Stimulated activated CD8-positive, alpha-beta memory T cell treated with anti-CD3 and anti-CD28 coated beads, Interleukin-4, amount 100 ng/mL, for 1 hour (primary cell): ENCODE data around the gene OAS3.
"Not testable (repeated sequence)": the region's sequence is repeated elsewhere in the genome, so short reads cannot be mapped to it uniquely, and the experiment has no call there.

Source experiments
- DNase-seq, 2 donors: peaks; one replicate each; pipeline ENCODE4 v3.0.0-alpha.2; 2020; ENCODE audit warnings: low read depth in 2 of 2, low spot score in 1 of 2

OAS3 gene

DNA sequence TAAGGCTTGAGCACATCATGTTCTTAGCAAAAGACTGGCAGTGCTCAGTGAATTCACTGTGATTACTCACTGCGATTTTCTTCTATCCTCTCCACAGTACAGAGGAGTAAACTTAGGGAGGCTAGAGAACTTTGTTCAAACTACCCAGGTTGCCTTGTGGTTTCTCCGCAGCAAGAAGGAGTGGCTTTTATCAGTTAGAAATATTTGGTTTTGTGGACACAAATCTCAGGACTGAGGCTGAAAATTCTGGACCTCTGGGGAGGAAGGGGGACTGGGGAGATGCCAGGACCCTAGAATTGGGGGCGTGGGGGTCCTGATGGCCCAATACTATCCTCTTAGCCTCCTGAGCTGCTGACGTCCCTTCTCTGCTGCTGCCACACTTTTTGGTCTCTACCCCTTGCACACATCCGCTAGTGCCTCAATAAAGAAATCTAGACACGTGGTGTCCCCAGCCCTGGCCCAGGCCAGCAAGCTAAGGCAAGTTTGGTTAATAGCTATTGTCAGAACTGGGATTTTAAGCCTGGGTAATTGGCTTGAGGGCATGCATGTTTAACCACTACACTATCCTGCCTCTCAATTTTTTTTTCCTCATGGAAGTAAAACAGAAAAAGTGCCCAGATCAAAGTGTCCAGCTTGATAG lies 40.9 kb downstream of the OAS3 start:
- peak in 1 of 2 donors; percentile 38 for DNase-seq

DNA sequence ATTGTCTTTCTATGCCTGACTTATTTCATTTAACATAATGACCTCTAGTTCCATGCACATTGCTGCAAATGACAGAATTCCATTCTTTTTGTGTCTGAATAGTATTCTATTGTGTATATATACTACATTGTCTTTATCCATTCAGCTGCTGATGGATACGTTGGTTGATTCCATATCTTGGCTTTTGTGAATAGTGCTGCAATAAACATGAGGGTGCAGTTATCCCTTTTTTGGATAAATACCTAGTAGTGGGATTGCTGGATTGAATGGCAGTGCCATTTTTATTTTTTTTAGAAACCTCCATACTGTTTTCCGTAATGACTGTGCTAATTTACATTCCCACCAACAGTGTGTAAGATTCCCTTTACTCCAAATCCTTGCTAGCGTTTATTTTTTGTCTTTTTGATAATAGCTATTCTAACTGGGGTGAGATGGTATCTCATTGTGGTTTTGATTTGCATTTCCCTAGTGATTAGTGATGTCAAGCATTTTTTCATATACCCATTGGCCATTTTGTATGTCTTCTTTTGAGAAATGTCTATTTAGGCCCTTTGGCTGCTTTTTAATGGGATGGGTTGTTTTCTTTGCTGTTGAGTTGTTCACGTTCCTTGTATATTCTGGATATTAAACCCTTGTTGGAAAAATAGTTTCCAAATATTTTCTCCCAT lies 42.4 kb downstream of the OAS3 start:
- DNase-seq = no peak

DNA sequence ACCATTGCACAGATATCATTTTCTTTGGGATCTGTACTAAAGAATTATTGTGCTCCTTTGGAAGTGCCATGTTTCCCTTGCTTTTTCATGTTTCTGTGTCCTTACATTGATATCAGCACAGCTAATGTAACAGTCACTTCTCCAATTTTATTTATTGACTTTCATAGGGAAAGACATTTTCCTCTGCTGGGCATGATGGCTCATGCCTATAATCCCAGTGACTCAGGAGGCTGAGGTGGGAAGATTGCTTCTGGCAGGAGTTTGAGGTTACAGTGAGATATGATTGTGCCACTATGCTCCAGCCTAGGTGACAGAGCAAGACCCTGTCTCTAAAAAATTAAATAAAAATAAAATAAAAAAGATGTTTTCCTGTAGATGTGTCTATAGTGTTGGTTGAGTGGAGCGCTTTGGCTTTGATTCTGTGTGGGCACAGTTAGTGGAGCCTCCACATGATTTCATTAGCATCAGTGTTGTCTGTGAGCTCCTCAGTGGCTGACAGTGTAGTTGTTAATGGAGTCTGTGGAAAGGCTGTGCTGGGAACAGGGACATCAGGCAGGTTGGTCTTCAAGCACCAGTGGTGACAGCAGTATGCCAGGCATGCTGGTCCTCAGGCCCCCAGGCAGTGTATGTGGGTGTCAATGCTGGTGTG lies 47.5 kb downstream of the OAS3 start:
- no peak for DNase-seq

DNA sequence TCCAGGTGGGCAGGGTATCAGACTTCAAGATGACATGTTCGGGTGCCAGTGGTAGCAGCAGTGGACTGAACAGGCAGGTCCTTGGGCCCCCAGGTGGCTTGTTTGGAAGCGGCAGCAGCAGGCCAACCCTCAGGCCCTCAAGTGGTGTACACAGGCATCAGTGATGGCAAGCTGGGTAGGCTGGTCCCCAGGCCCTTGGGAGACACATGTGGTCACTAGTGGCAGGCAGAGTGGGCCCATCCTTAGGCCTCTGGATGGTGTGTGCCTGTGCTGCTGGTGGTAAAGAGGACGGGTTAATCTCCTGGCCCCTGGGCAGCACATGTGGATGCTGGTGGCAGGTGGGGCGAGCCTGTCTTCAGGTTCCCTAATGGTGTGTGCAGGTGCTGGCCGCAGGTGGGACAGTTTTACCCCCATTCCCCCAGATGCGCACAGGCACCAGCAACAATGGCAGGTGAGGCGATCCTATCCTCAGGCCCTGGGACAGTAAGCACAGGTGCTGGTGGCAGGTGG lies 48.1 kb downstream of the OAS3 start:
- DNase-seq = no peak

DNA sequence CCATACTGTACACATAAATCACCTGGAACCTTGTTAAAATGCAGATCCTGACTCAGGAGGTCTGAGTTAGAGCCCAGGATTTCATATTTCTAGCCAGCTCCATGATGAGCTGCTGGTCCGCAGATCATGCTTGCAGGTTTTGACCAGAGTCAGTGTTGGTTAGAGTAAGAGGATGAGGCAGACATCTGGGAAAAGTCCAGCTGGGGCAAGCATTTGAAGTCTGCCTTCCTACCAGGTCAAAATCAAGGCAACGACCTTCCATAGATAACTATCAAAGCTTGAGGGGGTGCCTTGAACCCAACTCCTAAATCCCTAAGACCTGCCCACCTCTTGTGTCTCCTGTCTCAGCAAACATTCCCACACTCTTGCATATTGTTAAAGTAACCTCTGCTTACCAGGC lies 49.3 kb downstream of the OAS3 start:
- DNase-seq = no peak

DNA sequence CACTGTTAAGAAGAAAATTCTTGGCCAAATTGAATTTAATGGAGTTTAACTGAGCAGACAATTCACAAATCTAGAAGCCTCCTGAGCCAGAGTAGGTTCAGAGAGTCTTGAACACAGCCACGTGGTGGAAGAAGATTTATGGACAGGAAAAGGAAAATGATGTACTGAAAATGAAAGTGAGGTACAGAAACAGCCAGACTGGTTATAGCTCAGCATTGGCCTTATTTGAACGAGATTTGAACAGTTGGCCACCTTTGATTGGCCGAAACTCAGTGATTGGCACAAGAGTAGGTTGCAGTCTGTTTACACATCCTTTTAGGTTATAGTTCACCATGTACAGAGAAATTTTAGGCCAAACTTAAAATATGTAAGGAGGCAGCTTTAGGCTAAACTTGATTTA lies 50.0 kb downstream of the OAS3 start:
- no peak for DNase-seq

DNA sequence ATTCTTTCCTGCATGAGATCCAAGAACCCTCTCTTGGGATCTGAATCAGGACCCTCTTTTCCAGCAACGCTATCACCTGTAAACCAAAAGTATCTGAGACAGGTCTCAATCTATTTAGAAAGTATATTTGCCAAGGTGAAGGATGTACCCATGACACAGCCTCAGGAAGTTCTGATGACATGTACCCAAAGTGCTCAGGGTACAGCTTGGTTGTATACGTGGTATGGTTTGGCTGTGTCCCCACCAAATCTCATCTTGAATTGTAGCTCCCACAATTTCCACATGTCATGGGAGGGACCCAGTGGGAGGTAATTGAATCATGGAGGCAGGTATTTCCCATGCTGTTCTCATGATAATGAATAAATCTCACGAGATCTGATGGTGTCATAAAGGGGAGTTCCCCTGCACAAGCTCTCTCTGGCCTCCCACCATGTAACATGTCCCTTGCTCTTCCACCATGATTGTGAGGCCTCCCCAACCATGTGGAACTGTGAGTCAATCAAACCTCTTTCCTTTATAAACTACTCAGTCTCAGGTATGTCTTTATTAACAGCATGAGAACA lies 50.6 kb downstream of the OAS3 start:
- not testable (repeated sequence) for DNase-seq

DNA sequence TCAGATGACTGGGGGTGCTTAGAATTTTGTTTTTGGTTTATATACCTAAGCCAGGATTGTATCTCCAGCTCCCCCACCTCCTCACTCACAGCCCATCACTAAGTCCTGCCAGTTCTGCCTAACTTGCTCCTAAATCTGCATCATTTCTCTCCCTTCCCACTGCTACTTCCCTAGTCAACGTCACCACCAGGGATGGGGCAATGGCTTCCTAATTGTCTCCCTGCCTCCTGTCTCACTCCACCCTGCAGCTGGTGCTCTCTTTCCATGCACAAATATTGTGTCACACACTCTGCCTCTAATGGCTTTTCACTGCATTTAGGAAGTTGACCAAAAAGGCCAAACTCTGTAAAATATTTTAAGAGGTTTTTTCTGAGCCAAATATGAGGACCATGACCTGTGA lies 51.5 kb downstream of the OAS3 start:
- DNase-seq = no peak

DNA sequence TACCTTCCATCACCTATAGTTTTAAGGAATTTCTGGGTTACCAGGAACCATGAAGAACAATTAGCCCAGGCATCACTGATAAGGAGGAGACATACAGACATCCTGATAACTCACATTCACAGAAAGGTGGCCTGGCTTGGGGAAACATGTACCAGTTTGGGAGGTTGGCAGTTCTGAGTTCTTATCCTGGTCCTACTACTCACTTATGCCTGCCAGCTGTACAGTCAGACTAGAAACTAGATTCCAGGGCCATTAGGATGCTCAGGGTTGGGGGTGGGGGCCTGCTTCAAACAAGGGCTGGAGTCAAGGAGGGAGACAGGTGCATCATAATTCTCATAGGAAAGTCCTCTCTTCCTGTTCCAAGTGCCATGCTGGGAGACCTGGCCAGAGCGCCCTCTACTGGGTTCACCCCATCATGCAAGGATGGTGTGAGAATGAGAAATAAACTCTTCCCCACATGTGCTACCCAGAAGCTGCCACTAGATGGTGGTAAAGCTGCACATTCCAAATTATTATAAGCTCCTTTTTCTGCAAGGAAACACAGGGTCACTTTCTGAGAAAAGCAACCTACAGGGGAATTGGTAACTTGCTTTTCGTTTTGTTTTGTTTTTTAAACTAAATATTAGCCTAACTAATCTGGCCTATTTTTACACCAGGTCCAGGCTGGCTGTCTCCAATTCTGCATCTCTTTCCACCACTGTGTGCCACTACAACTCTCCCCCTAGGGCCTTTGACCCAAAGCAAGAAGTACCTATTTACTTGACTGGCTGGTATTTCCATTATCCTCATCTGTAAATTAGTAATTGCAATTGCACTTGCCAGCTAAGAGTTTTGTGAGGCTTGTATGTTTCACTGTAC lies 54.5 kb downstream of the OAS3 start:
- no peak for DNase-seq

DNA sequence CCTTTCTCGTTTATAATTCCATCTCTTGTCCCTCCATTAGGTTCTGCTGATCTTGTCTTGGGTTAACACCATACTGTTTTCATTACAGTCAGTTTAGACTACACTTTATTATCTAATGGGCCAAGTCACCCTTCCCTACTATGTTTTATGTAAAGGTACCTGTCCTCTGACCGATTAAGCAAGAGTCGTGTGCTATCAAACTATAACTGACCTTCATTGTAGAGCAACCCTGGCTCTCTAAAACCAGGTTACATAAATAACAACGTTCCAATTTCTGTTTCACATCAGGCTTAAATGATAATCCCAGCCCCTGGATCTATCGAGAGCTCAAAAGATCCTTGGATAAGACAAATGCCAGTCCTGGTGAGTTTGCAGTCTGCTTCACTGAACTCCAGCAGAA lies 56.7 kb downstream of the OAS3 start:
- DNase-seq = no peak

DNA sequence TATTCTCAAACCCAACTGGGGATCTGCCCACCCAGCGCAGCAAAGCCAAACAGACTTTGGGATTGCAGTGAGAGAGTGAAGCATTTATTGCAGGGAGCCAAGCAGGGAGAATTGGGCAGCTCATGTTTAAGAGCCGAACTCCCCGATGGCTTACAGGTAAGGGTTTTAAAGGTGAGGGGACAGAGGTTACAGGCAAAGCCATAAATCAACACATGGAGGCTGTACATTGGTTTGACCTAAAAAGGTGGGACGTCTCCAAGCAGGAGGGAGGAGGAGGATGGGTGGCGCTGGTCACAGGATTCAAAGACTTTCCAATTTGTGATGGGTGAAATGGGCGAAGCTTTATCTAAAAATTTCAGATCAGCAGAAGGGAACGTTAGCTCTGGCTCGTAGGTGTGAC lies 58.2 kb downstream of the OAS3 start:
- no peak for DNase-seq

DNA sequence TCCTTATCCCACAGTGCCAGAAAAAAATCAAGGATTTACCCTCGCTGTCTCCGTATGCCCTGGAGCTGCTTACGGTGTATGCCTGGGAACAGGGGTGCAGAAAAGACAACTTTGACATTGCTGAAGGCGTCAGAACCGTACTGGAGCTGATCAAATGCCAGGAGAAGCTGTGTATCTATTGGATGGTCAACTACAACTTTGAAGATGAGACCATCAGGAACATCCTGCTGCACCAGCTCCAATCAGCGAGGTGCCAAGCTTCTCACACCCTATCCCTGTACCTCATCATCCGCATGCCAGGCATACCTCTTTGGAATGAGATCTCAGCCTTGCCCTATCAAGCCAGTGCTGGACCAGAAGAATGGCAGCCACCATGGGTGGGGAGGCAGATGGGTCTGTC lies 59.2 kb downstream of the OAS3 start:
- DNase-seq = no peak

DNA sequence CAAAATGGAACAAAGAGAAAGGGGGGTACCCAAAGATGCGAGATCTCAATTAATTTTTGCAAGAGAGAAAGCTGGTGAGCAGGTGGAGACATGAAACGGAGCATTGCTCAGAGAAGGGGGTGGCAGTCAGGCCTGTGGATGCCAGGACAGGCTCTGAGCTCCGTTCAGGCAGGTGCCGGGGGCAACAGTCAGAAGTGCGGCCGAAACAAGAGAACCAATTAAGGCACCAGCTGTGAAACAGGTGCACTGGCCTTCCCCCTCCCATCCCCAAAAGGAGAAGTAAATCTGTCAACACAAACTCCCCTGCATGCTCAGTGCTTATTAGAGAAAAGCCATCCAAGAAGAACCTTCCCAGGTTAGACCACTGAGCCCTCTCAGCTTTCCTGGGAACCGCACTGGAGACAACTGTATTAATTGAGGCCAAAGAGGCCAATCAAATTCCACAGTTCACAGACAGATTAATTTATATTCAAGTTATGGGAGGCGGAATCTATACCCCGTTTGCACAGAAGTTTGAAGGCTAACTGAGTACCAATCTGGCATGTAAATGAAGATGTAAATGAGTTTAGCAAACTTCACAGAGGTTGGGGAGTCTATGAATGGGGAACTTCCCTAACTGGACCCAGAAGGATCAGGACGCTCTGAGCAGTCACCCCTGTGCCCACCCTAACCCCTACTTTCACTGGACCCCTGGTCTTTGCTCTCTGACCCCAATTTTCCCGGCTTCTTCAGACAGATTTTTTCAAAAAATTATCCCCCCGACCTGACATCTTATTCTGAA lies 60.9 kb downstream of the OAS3 start:
- no peak for DNase-seq

DNA sequence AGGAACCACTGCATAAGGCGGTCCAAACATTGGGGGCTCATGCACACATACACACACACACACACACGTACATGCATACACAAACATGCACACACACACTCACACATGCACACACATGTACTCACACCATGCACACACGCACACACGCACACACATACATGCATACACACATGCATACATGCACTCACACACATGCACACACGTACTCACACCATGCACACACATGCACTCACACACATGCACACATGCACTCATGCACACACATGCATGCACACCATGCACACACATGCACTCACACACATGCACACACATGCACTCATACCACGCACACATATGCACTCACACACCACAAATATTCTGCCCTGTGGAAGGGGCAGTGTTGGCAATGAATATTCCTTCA lies 62.2 kb downstream of the OAS3 start:
- DNase-seq = no peak

DNA sequence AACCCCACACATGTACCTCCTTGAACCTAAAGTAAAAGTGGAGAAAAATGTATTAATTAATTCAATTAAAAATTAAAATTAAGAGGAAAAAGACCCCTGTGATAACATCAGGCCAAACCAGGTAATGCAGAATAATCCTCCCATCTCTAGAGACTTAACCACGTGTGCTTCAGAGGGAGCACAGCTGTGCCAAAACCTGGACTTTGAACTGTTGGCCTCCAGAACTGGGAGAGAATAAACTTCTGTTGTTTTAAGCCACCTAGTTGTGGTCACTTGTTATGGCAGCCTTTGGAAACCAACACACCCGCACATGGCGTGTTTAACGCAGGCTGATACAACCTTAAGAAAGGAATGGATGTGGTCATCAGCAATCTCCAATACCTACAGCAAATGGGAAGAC lies 63.9 kb downstream of the OAS3 start:
- DNase-seq = no peak

DNA sequence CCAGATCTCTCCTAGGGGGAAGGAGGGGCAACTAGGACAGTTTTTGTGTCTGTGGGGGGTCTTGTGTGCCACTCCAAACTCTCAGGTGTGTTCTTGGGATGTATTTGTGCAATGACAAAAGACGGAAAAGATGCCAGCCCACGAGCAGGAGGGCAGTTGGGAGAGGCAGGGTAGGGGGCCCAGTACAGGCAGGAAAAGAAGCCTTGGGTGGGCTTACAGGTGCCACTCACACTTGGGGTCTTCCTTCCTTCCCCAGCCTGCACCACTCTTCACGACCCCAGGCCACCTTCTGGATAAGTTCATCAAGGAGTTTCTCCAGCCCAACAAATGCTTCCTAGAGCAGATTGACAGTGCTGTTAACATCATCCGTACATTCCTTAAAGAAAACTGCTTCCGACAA lies 64.4 kb downstream of the OAS3 start:
- DNase-seq = no peak

DNA sequence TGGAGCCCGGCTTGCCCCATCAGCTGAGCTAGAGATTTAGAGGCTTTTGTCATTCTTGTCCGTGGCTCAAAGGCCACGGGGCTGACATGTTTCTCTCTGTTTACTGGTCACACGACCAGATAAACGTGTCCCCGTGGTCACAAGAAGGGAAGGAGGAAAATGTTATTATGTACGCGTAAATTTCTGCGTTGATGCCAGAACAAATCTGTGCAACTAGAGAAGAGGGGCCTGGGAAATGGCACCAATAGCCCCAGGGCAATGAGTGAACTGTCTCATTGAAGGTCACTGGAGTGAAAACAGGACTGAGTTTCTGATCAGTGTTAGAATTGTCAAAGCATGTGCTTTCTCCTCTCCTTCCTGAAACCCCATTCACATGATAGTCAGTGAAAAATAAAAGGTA lies 65.4 kb downstream of the OAS3 start:
- DNase-seq = no peak

DNA sequence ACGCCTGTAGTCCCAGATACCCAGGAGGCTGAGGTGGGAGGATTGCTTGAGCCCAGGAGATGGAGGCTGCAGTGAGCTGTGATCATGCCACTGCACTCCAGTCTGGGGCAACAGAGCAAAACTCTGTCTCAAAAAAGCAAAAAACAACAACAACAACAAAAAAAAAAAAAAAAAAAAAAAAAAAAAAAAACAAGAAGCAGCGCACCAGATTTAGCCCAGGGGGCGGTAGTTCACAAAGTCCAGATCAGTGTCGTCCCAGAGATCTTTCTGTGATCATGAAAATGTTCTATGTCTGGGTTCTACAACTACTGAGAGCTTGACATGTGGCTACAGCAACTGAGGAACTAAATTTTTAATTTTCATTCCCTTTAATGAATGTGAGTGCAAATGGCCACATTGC lies 67.5 kb downstream of the OAS3 start:
- DNase-seq = no peak

DNA sequence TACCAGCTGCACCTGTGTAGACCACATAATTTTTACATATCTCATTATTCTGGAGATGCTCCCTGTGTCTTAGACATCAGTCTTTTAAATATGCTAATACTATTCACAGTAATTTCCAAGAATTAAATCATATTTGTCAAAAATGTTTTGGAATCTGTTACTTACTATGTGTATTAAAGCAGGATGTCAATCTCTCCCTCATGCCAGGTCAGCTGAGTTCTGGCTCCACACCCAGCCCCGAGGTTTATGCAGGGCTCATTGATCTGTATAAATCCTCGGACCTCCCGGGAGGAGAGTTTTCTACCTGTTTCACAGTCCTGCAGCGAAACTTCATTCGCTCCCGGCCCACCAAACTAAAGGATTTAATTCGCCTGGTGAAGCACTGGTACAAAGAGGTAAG lies 67.9 kb downstream of the OAS3 start:
- DNase-seq = no peak

DNA sequence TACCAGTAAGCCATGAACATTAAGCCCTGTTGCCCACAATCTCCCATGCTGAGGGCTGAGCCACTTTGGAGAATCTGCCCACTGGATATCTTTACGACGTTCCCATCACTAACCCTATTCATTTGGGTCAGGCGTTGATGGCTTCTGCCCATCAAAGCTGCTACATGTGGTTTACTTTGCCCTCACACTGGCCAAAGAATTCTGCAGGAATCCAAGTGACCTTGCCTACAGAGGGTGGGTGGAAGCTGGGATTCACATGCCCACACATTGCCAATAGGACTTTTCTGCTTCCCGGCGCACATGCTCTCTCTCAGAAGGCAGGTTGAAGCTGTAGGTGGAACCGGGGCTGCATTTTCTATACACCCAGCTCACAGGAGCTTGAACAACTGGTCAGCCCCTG lies 68.4 kb downstream of the OAS3 start:
- DNase-seq = no peak

DNA sequence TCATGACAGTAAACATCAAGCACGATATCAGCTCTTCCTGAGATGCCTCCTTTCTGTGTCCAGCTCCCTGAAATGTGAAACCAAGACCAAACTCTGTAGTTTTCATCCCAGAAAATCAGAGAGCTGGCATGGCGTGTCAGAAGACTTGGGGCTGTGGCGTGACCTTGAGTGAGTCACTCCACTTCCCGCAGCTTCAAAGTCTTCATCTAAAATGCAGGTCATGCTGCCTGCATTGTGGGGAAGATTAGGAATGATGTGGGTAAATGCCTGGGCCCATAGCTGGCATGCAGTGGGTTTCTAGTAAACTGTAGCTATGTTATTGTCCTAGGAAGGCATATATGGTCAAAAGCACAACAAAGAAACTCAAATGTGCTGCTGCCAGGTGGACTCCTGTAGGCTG lies 68.9 kb downstream of the OAS3 start:
- DNase-seq = no peak
